ENCODE data around the gene NLGN1. TPM values are rescaled to one million over a fixed set of nuclear protein-coding genes. Genes with fewer than 3 reads are reported as not detected.

Gene NLGN1
- total RNA-seq, 4 donors from 2014 or later, result 12.9 to 20.9 (median 18.0) TPM

DNA sequence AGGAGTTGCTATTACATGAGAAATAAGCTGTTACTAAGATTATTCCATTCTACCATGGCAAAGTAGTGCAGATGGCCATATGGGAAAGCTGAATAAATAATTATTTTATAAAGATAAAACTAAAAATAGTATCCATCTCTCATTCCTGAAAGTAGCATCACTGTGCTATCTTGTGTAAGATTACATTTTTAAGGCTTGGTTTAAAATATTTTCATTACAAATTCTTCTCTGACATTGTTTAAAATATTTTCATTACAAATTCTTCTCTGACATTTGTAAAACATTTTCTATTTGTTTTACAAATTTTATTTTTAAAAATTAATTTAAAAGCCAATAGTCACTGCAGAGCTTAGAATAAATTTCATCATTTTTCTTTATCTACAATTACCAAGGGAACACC lies 796.1 kb downstream of the NLGN1 start:
- peaks cover 4 to 28% (median 22%) of the 10 kb centered on the region in 4 donors for H3K4me1 ChIP-seq
- intact Hi-C loops (cut with DNase I), result no loop called here
- no peak for DNase-seq (ENCODE audit: extremely low spot score)
- H3K36me3 ChIP-seq, result no peaks in the 10 kb centered on the region
- TF ChIP-seq POLR2A (IDR thresholded peaks at IDR 0.05; ENCODE audit: low read depth) (no peak), POLR2AphosphoS5 (IDR thresholded peaks at IDR 0.05) (no peak), EP300 (IDR thresholded peaks at IDR 0.05) (no peak)
- TF ChIP-seq, protein P1, sequence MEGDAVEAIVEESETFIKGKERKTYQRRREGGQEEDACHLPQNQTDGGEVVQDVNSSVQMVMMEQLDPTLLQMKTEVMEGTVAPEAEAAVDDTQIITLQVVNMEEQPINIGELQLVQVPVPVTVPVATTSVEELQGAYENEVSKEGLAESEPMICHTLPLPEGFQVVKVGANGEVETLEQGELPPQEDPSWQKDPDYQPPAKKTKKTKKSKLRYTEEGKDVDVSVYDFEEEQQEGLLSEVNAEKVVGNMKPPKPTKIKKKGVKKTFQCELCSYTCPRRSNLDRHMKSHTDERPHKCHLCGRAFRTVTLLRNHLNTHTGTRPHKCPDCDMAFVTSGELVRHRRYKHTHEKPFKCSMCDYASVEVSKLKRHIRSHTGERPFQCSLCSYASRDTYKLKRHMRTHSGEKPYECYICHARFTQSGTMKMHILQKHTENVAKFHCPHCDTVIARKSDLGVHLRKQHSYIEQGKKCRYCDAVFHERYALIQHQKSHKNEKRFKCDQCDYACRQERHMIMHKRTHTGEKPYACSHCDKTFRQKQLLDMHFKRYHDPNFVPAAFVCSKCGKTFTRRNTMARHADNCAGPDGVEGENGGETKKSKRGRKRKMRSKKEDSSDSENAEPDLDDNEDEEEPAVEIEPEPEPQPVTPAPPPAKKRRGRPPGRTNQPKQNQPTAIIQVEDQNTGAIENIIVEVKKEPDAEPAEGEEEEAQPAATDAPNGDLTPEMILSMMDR (IDR thresholded peaks at IDR 0.05), result no peak
- no peak overlapping the region for H3K27ac ChIP-seq (replicated peaks in 1 of 4)
- H3K9me3 ChIP-seq, result no peaks in the 10 kb centered on the region
- no peaks in the 10 kb centered on the region for H3K27me3 ChIP-seq
- H3K4me3 ChIP-seq, result no peak overlapping the region

DNA sequence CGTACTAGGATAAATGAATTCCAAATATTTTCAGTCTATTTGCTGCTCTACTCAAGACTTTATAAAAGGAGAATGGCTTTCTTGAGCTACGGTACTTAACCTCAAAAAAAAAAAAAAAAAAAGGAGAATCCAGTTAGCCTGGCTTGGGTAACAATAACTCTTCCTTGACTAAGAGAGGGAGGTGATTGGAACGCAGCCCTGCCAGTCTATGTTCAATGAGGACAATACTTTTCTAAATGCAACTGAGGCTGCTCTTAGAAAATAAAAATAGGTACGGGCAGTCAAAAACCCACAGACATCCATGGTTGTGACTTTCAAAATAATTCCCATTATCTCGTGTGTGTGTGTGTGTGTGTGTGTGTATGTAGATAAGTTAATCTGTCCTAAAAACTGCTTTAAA lies 799.9 kb downstream of the NLGN1 start:
- 73% methylated on average over 5 of the region's 5 CpGs for WGBS

DNA sequence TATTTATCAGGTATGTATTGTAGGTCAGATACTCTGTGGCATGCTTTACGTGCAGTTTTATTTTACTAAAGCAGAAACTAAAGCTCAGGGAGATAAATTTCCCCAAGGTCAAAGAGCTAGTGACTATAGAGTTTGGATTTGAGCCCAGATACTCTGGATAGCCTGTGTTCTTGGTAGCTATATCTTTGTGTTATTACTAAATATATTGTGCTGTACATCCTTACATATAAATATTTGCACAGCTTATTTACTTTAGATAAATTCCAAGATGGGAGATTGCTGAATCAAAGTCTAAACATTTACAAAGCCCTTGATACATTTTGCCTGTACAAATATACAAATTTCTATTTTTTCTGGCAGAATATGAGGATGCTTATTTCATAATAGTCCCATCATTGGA lies 800.7 kb downstream of the NLGN1 start:
- Histone ChIP-seq H3K4me1 (peaks cover 0 to 27% (median 16%) of the 10 kb centered on the region in 4 donors), H3K27ac (replicated peaks in 1 of 4) (no peak overlapping the region), H3K36me3 (no peaks in the 10 kb centered on the region), H3K27me3 (no peaks in the 10 kb centered on the region), H3K4me3 (no peak overlapping the region), H3K9me3 (no peaks in the 10 kb centered on the region)
- TF ChIP-seq POLR2A (IDR thresholded peaks at IDR 0.05; ENCODE audit: low read depth) (no peak), EP300 (IDR thresholded peaks at IDR 0.05) (no peak), POLR2AphosphoS5 (IDR thresholded peaks at IDR 0.05) (no peak)
- TF ChIP-seq, protein P1 (IDR thresholded peaks at IDR 0.05), result no peak
- intact Hi-C loops (cut with DNase I), result no loop called here
- WGBS, result 52% methylated on average over 1 of the region's 1 CpG
- no peak for DNase-seq (ENCODE audit: extremely low spot score)

More for the DNA sequence above, 799.9 kb downstream of the NLGN1 start:
- H3K27me3 ChIP-seq, result no peaks in the 10 kb centered on the region
- H3K36me3 ChIP-seq, result no peaks in the 10 kb centered on the region
- H3K4me1 ChIP-seq, result peaks cover 0 to 25% (median 16%) of the 10 kb centered on the region in 4 donors
- intact Hi-C loops (cut with DNase I), result no loop called here
- H3K4me3 ChIP-seq, result no peak overlapping the region
- DNase-seq (ENCODE audit: extremely low spot score), result no peak
- no peak overlapping the region for H3K27ac ChIP-seq (replicated peaks in 1 of 4)
- H3K9me3 ChIP-seq, result no peaks in the 10 kb centered on the region
- TF ChIP-seq POLR2A (IDR thresholded peaks at IDR 0.05; ENCODE audit: low read depth) (no peak), POLR2AphosphoS5 (IDR thresholded peaks at IDR 0.05) (no peak), EP300 (IDR thresholded peaks at IDR 0.05) (no peak)
- TF ChIP-seq, protein P1 (IDR thresholded peaks at IDR 0.05), result no peak

DNA sequence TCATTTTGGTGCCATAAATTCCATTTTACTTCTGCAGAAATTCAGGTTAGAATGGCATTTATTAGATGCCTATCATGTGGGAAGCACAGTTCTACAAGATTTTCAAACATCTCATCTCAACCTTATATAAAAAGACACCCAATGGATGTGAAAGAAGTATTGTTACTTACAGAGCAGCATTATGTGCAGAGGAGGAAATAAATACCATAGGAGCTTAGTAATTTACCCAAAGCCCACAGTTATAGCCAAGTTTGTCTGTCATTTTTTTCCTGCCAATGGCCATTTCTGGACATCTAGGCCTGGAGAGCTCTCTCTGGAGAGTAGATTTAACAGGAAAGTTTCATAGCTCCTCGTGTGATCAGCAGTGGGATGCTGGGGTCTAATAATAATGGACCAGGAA lies 802.2 kb downstream of the NLGN1 start:
- H3K4me1 ChIP-seq, result peaks cover 0 to 25% (median 9%) of the 10 kb centered on the region in 4 donors
- 100% methylated on average over 1 of the region's 1 CpG for WGBS
- TF ChIP-seq POLR2AphosphoS5 (IDR thresholded peaks at IDR 0.05) (no peak), POLR2A (IDR thresholded peaks at IDR 0.05; ENCODE audit: low read depth) (no peak), EP300 (IDR thresholded peaks at IDR 0.05) (no peak)
- TF ChIP-seq, protein P1 (IDR thresholded peaks at IDR 0.05), result no peak

DNA sequence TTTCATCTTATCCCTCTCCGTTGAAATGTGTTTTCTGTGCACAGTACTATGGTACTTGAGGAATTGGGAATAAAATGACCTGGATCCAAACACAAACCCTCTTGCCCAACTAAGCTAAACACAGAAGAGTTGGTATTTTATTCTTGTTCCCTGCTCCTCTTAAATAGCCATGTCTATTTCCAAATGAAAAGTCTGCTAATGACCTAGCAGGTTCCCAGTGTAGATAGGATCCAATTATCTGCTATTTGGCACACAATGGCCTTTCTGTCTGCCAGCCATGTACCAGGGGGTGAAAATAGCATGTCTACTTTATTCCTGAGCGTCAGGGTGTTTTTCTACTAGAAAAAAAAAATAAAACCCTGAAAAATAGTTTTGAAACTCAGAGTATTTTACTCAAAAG lies 804.6 kb downstream of the NLGN1 start:
- no peak for TF ChIP-seq EP300 (IDR thresholded peaks at IDR 0.05)
- TF ChIP-seq, protein P1 (IDR thresholded peaks at IDR 0.05), result no peak
- no peak for TF ChIP-seq POLR2A (IDR thresholded peaks at IDR 0.05; ENCODE audit: low read depth)
- no peak for TF ChIP-seq POLR2AphosphoS5 (IDR thresholded peaks at IDR 0.05)
- intact Hi-C loops (cut with DNase I), result no loop called here
- no peak overlapping the region for H3K27ac ChIP-seq (replicated peaks in 1 of 4)

More for the DNA sequence above, 802.2 kb downstream of the NLGN1 start:
- intact Hi-C loops (cut with DNase I), result no loop called here
- DNase-seq (ENCODE audit: extremely low spot score), result no peak
- Histone ChIP-seq H3K4me3 (no peak overlapping the region), H3K36me3 (no peaks in the 10 kb centered on the region), H3K27me3 (no peaks in the 10 kb centered on the region), H3K9me3 (no peaks in the 10 kb centered on the region), H3K27ac (replicated peaks in 1 of 4) (no peak overlapping the region)

More for the DNA sequence above, 804.6 kb downstream of the NLGN1 start:
- Histone ChIP-seq H3K4me1 (peaks cover 0 to 25% (median 9%) of the 10 kb centered on the region in 4 donors), H3K9me3 (no peaks in the 10 kb centered on the region), H3K27me3 (no peaks in the 10 kb centered on the region), H3K4me3 (no peak overlapping the region), H3K36me3 (no peaks in the 10 kb centered on the region)
- DNase-seq (ENCODE audit: extremely low spot score), result no peak
- WGBS, result 52% methylated on average over 2 of the region's 2 CpGs
